Progenitor cell of endocrine pancreas (in vitro differentiated cells): ENCODE data around the gene ANXA3. TPM values are rescaled to one million over a fixed set of nuclear protein-coding genes. Genes with fewer than 3 reads are reported as not detected.
A peak's percentile ranks its signal among the peaks of the same experiment; 100 is the strongest.

Experiments used
- DNase-seq: peaks from one replicate; pipeline ENCODE4 v3.0.0; 2021; ENCODE audit warnings: low spot score; ENCODE audit not compliant: unreplicated experiment
- H3K27ac Mint-ChIP-seq: 2 replicates; pipeline ENCODE4 v1.8.0; 2021; ENCODE audit warnings: mild to moderate bottlenecking, moderate library complexity, mixed read lengths
- H3K27me3 Mint-ChIP-seq: 2 replicates; pipeline ENCODE4 v1.8.0; 2021; ENCODE audit warnings: mixed read lengths
- H3K36me3 Mint-ChIP-seq: 2 replicates; pipeline ENCODE4 v1.8.0; 2022; ENCODE audit warnings: mixed read lengths; ENCODE audit not compliant: insufficient read depth
- H3K4me1 Mint-ChIP-seq: 2 replicates; pipeline ENCODE4 v1.8.0; 2021; ENCODE audit warnings: low read depth, mixed read lengths
- H3K4me3 Mint-ChIP-seq: 2 replicates; pipeline ENCODE4 v1.8.0; 2021; ENCODE audit warnings: low read depth, mild to moderate bottlenecking, moderate library complexity, mixed read lengths
- H3K9me3 Mint-ChIP-seq: 2 replicates; pipeline ENCODE4 v1.8.0; 2021; ENCODE audit warnings: low read depth, mixed read lengths
- CTCF ChIP-seq: fragments of 200-600 bp; sonication (generic); IDR thresholded peaks from one replicate; pipeline ENCODE4 v1.5.0; 2021; ENCODE audit warnings: antibody characterized with exemption, mild to moderate bottlenecking; ENCODE audit not compliant: unreplicated experiment
- total RNA-seq: library from RNA; stranded (reverse); gene quantifications from 2 replicates; pipeline ENCODE4 v1.2.1, GENCODE V29; 2021

ANXA3 gene
- total RNA-seq, 1 donor from 2014 or later = 108 TPM

- peaks cover 6% of the 10 kb centered on the region for H3K9me3 Mint-ChIP-seq
These were observed 23.2 kb upstream of the ANXA3 start for GRCh38 chr4:78528327-78528726.

GRCh38 chr4:78529569-78530209, 21.9 kb upstream of the ANXA3 start:
- DNase-seq = no peak
- Mint-ChIP-seq H3K36me3 (peaks cover 17% of the 10 kb centered on the region), H3K27ac (no peak overlapping the region), H3K9me3 (peaks cover 6% of the 10 kb centered on the region), H3K4me1 (peaks cover 10% of the 10 kb centered on the region), H3K4me3 (no peak overlapping the region), H3K27me3 (no peaks in the 10 kb centered on the region)
- no peak for TF ChIP-seq CTCF

More at GRCh38 chr4:78528327-78528726, 23.2 kb upstream of the ANXA3 start:
- H3K4me3 Mint-ChIP-seq = no peak overlapping the region
- peaks cover 5% of the 10 kb centered on the region for H3K4me1 Mint-ChIP-seq
- no peak overlapping the region for H3K27ac Mint-ChIP-seq
- no peak for TF ChIP-seq CTCF
- DNase-seq = no peak
- H3K36me3 Mint-ChIP-seq = peaks cover 24% of the 10 kb centered on the region
- no peaks in the 10 kb centered on the region for H3K27me3 Mint-ChIP-seq

- no peak overlapping the region for H3K4me3 Mint-ChIP-seq
- no peak for DNase-seq
- peaks cover 10% of the 10 kb centered on the region for H3K4me1 Mint-ChIP-seq
- no peaks in the 10 kb centered on the region for H3K27me3 Mint-ChIP-seq
- H3K9me3 Mint-ChIP-seq = peaks cover 6% of the 10 kb centered on the region
- H3K27ac Mint-ChIP-seq = no peak overlapping the region
- H3K36me3 Mint-ChIP-seq = peaks cover 20% of the 10 kb centered on the region
- TF ChIP-seq CTCF = no peak
These were observed 19.5 kb upstream of the ANXA3 start for GRCh38 chr4:78532046-78532445.

- Mint-ChIP-seq H3K36me3 (peaks cover 30% of the 10 kb centered on the region), H3K4me3 (no peak overlapping the region), H3K4me1 (peaks cover 13% of the 10 kb centered on the region), H3K27me3 (no peaks in the 10 kb centered on the region), H3K9me3 (peaks cover 6% of the 10 kb centered on the region), H3K27ac (peak overlapping the region; percentile 93)
- TF ChIP-seq CTCF = no peak
- no peak for DNase-seq
These were observed 17.7 kb upstream of the ANXA3 start for GRCh38 chr4:78533854-78534253.

GRCh38 chr4:78534286-78534955, 17.1 kb upstream of the ANXA3 start:
- no peak for TF ChIP-seq CTCF
- Mint-ChIP-seq H3K27ac (peak overlapping the region; percentile 73), H3K9me3 (peaks cover 5% of the 10 kb centered on the region), H3K4me1 (peaks cover 13% of the 10 kb centered on the region), H3K36me3 (peaks cover 34% of the 10 kb centered on the region), H3K4me3 (no peak overlapping the region), H3K27me3 (no peaks in the 10 kb centered on the region)
- DNase-seq = no peak
